GM23338 (cell line): Measurements from ENCODE around the gene ZSWIM3. TPM values are rescaled to one million over a fixed set of nuclear protein-coding genes. Genes with fewer than 3 reads are reported as not detected.
"Not testable (repeated sequence)": the region's sequence is repeated elsewhere in the genome, so short reads cannot be mapped to it uniquely, and the experiment has no call there.

Source experiments
- ATAC-seq: fragments of 200-7000 bp; cut with Tn5 transposase; 3 replicates; pipeline ENCODE4 v1.9.1; 2020
- DNase-seq: peaks from one replicate; pipeline ENCODE4 v3.0.0-alpha.2; 2015; ENCODE audit warnings: low spot score
- H2AFZ ChIP-seq: fragments of 200-600 bp; sonication (generic); 2 replicates; pipeline ENCODE4 v1.8.0; 2016; ENCODE audit warnings: antibody characterized with exemption, mild to moderate bottlenecking, moderate library complexity
- H3F3A ChIP-seq: fragments of 200-600 bp; sonication (generic); replicated peaks from 2 replicates; pipeline ENCODE4 v1.8.0; 2017; ENCODE audit warnings: antibody characterized with exemption, mixed run types, low read depth
- H3K27ac ChIP-seq: fragments of 200-600 bp; sonication (generic); 2 replicates; pipeline ENCODE4 v1.6.1; 2016; ENCODE audit warnings: low read depth
- H3K27me3 ChIP-seq: fragments of 200-600 bp; sonication (generic); 2 replicates; pipeline ENCODE4 v1.8.0; 2016; ENCODE audit warnings: mild to moderate bottlenecking, mixed run types, moderate library complexity; ENCODE audit not compliant: insufficient read depth
- H3K36me3 ChIP-seq: fragments of 200-600 bp; sonication (generic); 2 replicates; pipeline ENCODE4 v1.8.0; 2016; ENCODE audit warnings: mild to moderate bottlenecking; ENCODE audit not compliant: insufficient read depth
- H3K4me1 ChIP-seq: fragments of 200-600 bp; sonication (generic); 2 replicates; pipeline ENCODE4 v1.8.0; 2016; ENCODE audit warnings: mild to moderate bottlenecking, moderate library complexity; ENCODE audit not compliant: insufficient read depth
- H3K4me2 ChIP-seq: fragments of 200-600 bp; sonication (generic); 2 replicates; pipeline ENCODE4 v1.7.1; 2017; ENCODE audit warnings: mixed run types
- H3K4me3 ChIP-seq: fragments of 200-600 bp; sonication (generic); 2 replicates; pipeline ENCODE4 v1.6.1; 2016; ENCODE audit warnings: mixed run types
- H3K79me2 ChIP-seq: fragments of 200-600 bp; sonication (generic); replicated peaks from 2 replicates; pipeline ENCODE4 v1.8.0; 2017; ENCODE audit warnings: mild to moderate bottlenecking; ENCODE audit not compliant: insufficient read depth
- H3K9me2 ChIP-seq: fragments of 200-600 bp; sonication (generic); 2 replicates; pipeline ENCODE4 v1.8.0; 2017; ENCODE audit not compliant: insufficient read depth
- H4K20me1 ChIP-seq: fragments of 200-600 bp; sonication (generic); replicated peaks from 2 replicates; pipeline ENCODE4 v1.8.0; 2017; ENCODE audit warnings: mild to moderate bottlenecking; ENCODE audit not compliant: insufficient read depth
- H3K27ac Mint-ChIP-seq: 2 replicates; pipeline ENCODE4 v1.8.0; 2020; ENCODE audit warnings: inconsistent platforms, mild to moderate bottlenecking, moderate library complexity, mixed read lengths
- H3K27me3 Mint-ChIP-seq: 3 replicates; pipeline ENCODE4 v1.8.0; 2022; ENCODE audit warnings: low read depth, mild to moderate bottlenecking, moderate library complexity, mixed read lengths, inconsistent platforms; ENCODE audit not compliant: insufficient read depth, poor library complexity
- H3K36me3 Mint-ChIP-seq: 3 replicates; pipeline ENCODE4 v1.8.0; 2021; ENCODE audit warnings: low read depth, mild to moderate bottlenecking, inconsistent platforms, moderate library complexity, mixed read lengths
- H3K4me1 Mint-ChIP-seq: 3 replicates; pipeline ENCODE4 v1.8.0; 2020; ENCODE audit warnings: mild to moderate bottlenecking, inconsistent platforms, mixed read lengths
- H3K4me3 Mint-ChIP-seq: 3 replicates; pipeline ENCODE4 v1.8.0; 2021; ENCODE audit warnings: moderate library complexity, mild to moderate bottlenecking, inconsistent platforms, mixed read lengths
- H3K9me3 Mint-ChIP-seq: 3 replicates; pipeline ENCODE4 v1.8.0; 2020; ENCODE audit warnings: moderate library complexity, mild to moderate bottlenecking, inconsistent platforms, mixed read lengths
- CREB1 ChIP-seq: fragments of 250-450 bp; sonication (Bioruptor Pico); IDR thresholded peaks from 2 replicates; pipeline ENCODE4 v1.5.0; 2020; ENCODE audit warnings: low read depth, mild to moderate bottlenecking, moderate library complexity
- EZH2 ChIP-seq: fragments of 200-600 bp; sonication (generic); IDR thresholded peaks from one replicate; pipeline ENCODE4 v1.8.0; 2017; ENCODE audit warnings: antibody characterized with exemption, mild to moderate bottlenecking, low read depth; ENCODE audit not compliant: unreplicated experiment
- EZH2phosphoT487 ChIP-seq: fragments of 200-600 bp; sonication (generic); IDR thresholded peaks from one replicate; pipeline ENCODE4 v1.8.1; 2018; ENCODE audit warnings: antibody characterized with exemption; ENCODE audit not compliant: unreplicated experiment
- JUNB ChIP-seq: IDR thresholded peaks from one replicate; pipeline ENCODE4 v1.6.1; 2016; ENCODE audit warnings: antibody characterized with exemption; ENCODE audit not compliant: unreplicated experiment
- POLR2AphosphoS5 ChIP-seq: IDR thresholded peaks from 2 replicates; pipeline ENCODE4 v1.6.1; 2016; ENCODE audit warnings: antibody characterized with exemption, low read depth
- STAT1 ChIP-seq: IDR thresholded peaks from one replicate; pipeline ENCODE4 v1.6.1; 2016; ENCODE audit warnings: antibody characterized with exemption; ENCODE audit not compliant: unreplicated experiment
- ZNF114 ChIP-seq: fragments of 250-450 bp; sonication (Bioruptor Pico); IDR thresholded peaks from 2 replicates; pipeline ENCODE4 v1.5.0; 2020; ENCODE audit warnings: mild to moderate bottlenecking, moderate library complexity
- ZNF331 ChIP-seq: fragments of 250-450 bp; sonication (Bioruptor Pico); IDR thresholded peaks from 2 replicates; pipeline ENCODE4 v1.5.0; 2020; ENCODE audit warnings: low read depth, mild to moderate bottlenecking, moderate library complexity
- polyA plus RNA-seq: library from polyadenylated mRNA; unstranded; fragments of >200 nt; fragmentation: Nextera tagmentation; extraction: Ambion mirVana; gene quantifications from 2 replicates; pipeline ENCODE4 v1.2.1, GENCODE V29; 2016
- total RNA-seq: library from RNA; depleted of rRNA; stranded (reverse); fragments of >200 nt; shearing (Covaris generic); gene quantifications from 2 replicates; pipeline ENCODE4 v1.2.3, GENCODE V29; 2014
- TF ChIP-seq, protein P1 (sequence below), 2 experiments: fragments of 200-600 bp in 1 of 2; sonication (generic) in 1 of 2; conservative IDR thresholded peaks; 2 replicates each; pipeline versions ENCODE4 v1.5.1 to v1.6.1; 2016 to 2017; ENCODE audit warnings: antibody characterized with exemption in 2 of 2, low read depth in 2 of 2, mild to moderate bottlenecking in 2 of 2, moderate library complexity in 1 of 2
- TF ChIP-seq, protein P2 (sequence below): IDR thresholded peaks from one replicate; pipeline ENCODE4 v1.6.1; 2018; ENCODE audit warnings: antibody characterized with exemption; ENCODE audit not compliant: unreplicated experiment

The ZSWIM3 gene
- total and polyA plus RNA-seq, 2 experiments from 2014 or later: 2.0 to 8.2 TPM

- TF ChIP-seq, protein P1, sequence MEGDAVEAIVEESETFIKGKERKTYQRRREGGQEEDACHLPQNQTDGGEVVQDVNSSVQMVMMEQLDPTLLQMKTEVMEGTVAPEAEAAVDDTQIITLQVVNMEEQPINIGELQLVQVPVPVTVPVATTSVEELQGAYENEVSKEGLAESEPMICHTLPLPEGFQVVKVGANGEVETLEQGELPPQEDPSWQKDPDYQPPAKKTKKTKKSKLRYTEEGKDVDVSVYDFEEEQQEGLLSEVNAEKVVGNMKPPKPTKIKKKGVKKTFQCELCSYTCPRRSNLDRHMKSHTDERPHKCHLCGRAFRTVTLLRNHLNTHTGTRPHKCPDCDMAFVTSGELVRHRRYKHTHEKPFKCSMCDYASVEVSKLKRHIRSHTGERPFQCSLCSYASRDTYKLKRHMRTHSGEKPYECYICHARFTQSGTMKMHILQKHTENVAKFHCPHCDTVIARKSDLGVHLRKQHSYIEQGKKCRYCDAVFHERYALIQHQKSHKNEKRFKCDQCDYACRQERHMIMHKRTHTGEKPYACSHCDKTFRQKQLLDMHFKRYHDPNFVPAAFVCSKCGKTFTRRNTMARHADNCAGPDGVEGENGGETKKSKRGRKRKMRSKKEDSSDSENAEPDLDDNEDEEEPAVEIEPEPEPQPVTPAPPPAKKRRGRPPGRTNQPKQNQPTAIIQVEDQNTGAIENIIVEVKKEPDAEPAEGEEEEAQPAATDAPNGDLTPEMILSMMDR (conservative IDR thresholded peaks at IDR 0.05; ENCODE audit: low read depth in 2 of 2): no peak
- TF ChIP-seq EZH2phosphoT487 (no peak), EZH2 (no peak), CREB1 (CRISPR knock-in tag) (no peak), POLR2AphosphoS5 (no peak)
Observed at GRCh38 chr20:45899046-45899835, 41.8 kb downstream of the ZSWIM3 start (continued).

GRCh38 chr20:45901332-45901731 lies 43.9 kb downstream of the ZSWIM3 start:
- not testable (repeated sequence) for DNase-seq, ATAC-seq, H3K4me1 ChIP-seq, H3K79me2 ChIP-seq, H2AFZ ChIP-seq, H3K27ac ChIP-seq, H3K4me1 Mint-ChIP-seq, H3K9me3 Mint-ChIP-seq, H3K4me3 Mint-ChIP-seq, H3K9me2 ChIP-seq, H3K27ac Mint-ChIP-seq, H3K27me3 ChIP-seq, H3K4me2 ChIP-seq, H3F3A ChIP-seq, H3K4me3 ChIP-seq
- H3K27me3 Mint-ChIP-seq: peaks cover 31% of the 10 kb centered on the region
- H4K20me1 ChIP-seq: peaks cover 20% of the 10 kb centered on the region
- peaks cover 21% of the 10 kb centered on the region for H3K36me3 ChIP-seq
- peaks cover 79% of the 10 kb centered on the region for H3K36me3 Mint-ChIP-seq

DNA sequence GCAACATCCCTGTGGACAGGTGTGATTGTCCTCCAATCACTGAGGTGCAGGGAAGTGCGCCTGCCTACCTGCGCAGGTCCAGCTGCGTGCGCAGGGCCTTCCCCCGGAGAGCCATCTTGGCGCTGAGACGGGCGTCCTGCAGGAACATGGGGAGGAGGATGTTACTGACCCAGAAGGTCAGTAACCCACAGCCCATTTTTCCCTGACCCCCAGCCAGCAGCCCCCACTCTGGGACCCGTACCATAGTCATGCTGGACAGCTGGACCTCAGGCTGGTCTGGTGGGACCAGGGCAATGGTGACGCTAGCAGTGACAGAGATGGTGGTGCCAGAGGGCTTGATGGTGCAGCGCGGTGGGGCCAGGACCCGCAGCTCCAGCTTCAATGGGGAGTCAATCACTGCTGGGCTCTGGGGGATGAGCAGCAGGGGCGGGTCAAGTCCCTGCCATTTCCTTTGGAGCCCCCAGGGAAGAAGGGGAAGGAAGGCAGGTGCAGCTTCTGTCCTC lies 44.8 kb downstream of the ZSWIM3 start:
- Histone ChIP-seq H3F3A (0 out of 2 replicates have a peak, but pooled peaks cover 5% of the 10 kb centered on the region), H2AFZ (no peak overlapping the region), H3K4me1 (no peaks in the 10 kb centered on the region), H3K27me3 (no peaks in the 10 kb centered on the region), H3K36me3 (peaks cover 21% of the 10 kb centered on the region), H3K4me3 (no peak overlapping the region), H3K79me2 (no peaks in the 10 kb centered on the region), H3K27ac (no peak overlapping the region), H4K20me1 (peaks cover 20% of the 10 kb centered on the region), H3K9me2 (no peaks in the 10 kb centered on the region), H3K4me2 (no peak overlapping the region)
- Mint-ChIP-seq H3K27me3 (peaks cover 31% of the 10 kb centered on the region), H3K4me3 (no peak overlapping the region), H3K36me3 (peaks cover 80% of the 10 kb centered on the region), H3K9me3 (no peaks in the 10 kb centered on the region; the same call in 2 of the 3 replicates), H3K4me1 (peaks cover 3% of the 10 kb centered on the region; the same call in 1 of the 3 replicates), H3K27ac (no peak overlapping the region)
- ATAC-seq (no peak), DNase-seq (no peak)
- TF ChIP-seq EZH2 (no peak), ZNF114 (no peak), ZNF331 (no peak), EZH2phosphoT487 (no peak), STAT1 (no peak), POLR2AphosphoS5 (no peak), JUNB (no peak)
- TF ChIP-seq, protein P2, sequence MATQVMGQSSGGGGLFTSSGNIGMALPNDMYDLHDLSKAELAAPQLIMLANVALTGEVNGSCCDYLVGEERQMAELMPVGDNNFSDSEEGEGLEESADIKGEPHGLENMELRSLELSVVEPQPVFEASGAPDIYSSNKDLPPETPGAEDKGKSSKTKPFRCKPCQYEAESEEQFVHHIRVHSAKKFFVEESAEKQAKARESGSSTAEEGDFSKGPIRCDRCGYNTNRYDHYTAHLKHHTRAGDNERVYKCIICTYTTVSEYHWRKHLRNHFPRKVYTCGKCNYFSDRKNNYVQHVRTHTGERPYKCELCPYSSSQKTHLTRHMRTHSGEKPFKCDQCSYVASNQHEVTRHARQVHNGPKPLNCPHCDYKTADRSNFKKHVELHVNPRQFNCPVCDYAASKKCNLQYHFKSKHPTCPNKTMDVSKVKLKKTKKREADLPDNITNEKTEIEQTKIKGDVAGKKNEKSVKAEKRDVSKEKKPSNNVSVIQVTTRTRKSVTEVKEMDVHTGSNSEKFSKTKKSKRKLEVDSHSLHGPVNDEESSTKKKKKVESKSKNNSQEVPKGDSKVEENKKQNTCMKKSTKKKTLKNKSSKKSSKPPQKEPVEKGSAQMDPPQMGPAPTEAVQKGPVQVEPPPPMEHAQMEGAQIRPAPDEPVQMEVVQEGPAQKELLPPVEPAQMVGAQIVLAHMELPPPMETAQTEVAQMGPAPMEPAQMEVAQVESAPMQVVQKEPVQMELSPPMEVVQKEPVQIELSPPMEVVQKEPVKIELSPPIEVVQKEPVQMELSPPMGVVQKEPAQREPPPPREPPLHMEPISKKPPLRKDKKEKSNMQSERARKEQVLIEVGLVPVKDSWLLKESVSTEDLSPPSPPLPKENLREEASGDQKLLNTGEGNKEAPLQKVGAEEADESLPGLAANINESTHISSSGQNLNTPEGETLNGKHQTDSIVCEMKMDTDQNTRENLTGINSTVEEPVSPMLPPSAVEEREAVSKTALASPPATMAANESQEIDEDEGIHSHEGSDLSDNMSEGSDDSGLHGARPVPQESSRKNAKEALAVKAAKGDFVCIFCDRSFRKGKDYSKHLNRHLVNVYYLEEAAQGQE: no peak
- TF ChIP-seq, protein P1 (conservative IDR thresholded peaks at IDR 0.05; ENCODE audit: low read depth in 2 of 2): no peak
